Keratinocyte (primary cell): ENCODE results near the gene LIPH. TPM values are rescaled to one million over a fixed set of nuclear protein-coding genes. Genes with fewer than 3 reads are reported as not detected.

ENCODE experiments used
- DNase-seq: peaks from one replicate; pipeline ENCODE4 v3.0.0-alpha.2; 2011; ENCODE audit warnings: low read depth, missing footprints, low spot score
- FAIRE-seq: peaks from 2 replicates; lab custom pipeline; 2011; peaks lifted over from hg19 to GRCh38; lab: Jason Lieb, UNC
- H2AFZ ChIP-seq: 2 replicates; pipeline ENCODE4 v1.6.0; 2012; ENCODE audit warnings: low read length, control low read depth, inconsistent platforms; ENCODE audit not compliant: control insufficient read depth
- H3K27ac ChIP-seq: 2 replicates; pipeline ENCODE4 v1.5.1; 2011; ENCODE audit warnings: low read length; ENCODE audit not compliant: control insufficient read depth, insufficient read depth
- H3K27me3 ChIP-seq: 3 replicates; pipeline ENCODE4 v1.6.0; 2011; ENCODE audit warnings: low read length; ENCODE audit not compliant: control insufficient read depth, insufficient read depth; ENCODE audit errors: extremely low read depth
- H3K36me3 ChIP-seq, 2 experiments: 2 replicates in 1 of 2; 3 replicates in 1 of 2; pipeline ENCODE4 v1.5.1; 2011; ENCODE audit warnings: low read length in 2 of 2, mild to moderate bottlenecking in 1 of 2; ENCODE audit not compliant: control insufficient read depth in 2 of 2, insufficient read depth in 2 of 2; ENCODE audit errors: extremely low read depth in 1 of 2
- H3K4me1 ChIP-seq: 3 replicates; pipeline ENCODE4 v1.5.1; 2011; ENCODE audit warnings: low read length; ENCODE audit not compliant: control insufficient read depth, insufficient read depth; ENCODE audit errors: extremely low read depth
- H3K4me2 ChIP-seq: 3 replicates; pipeline ENCODE4 v1.6.0; 2011; ENCODE audit warnings: low read depth, low read length; ENCODE audit not compliant: control insufficient read depth, insufficient read depth; ENCODE audit errors: extremely low read depth
- H3K4me3 ChIP-seq, 3 experiments: fragments of 200-600 bp in 1 of 3; sonication (generic) in 1 of 3; 2 replicates in 2 of 3; 3 replicates in 1 of 3; pipeline ENCODE4 v1.5.1; 2011 to 2016; ENCODE audit warnings: low read length in 3 of 3, mild to moderate bottlenecking in 3 of 3, control low read depth in 2 of 3, inconsistent platforms in 1 of 3, low read depth in 1 of 3, mixed read lengths in 1 of 3, mixed run types in 1 of 3, moderate library complexity in 1 of 3; ENCODE audit not compliant: control insufficient read depth in 2 of 3, insufficient read depth in 2 of 3; ENCODE audit errors: extremely low read depth in 1 of 3
- H3K79me2 ChIP-seq: 2 replicates; pipeline ENCODE4 v1.6.0; 2012; ENCODE audit warnings: low read length; ENCODE audit not compliant: control insufficient read depth, insufficient read depth
- H3K9ac ChIP-seq: 3 replicates; pipeline ENCODE4 v1.6.0; 2011; ENCODE audit warnings: low read length; ENCODE audit not compliant: control insufficient read depth, insufficient read depth; ENCODE audit errors: extremely low read depth
- H3K9me1 ChIP-seq: 3 replicates; pipeline ENCODE4 v1.6.0; 2011; ENCODE audit warnings: low read length; ENCODE audit not compliant: control insufficient read depth, insufficient read depth; ENCODE audit errors: extremely low read depth
- H3K9me3 ChIP-seq: 2 replicates; pipeline ENCODE4 v1.5.1; 2012; ENCODE audit warnings: low read depth, low read length; ENCODE audit not compliant: control insufficient read depth
- H4K20me1 ChIP-seq: 3 replicates; pipeline ENCODE4 v1.6.0; 2011; ENCODE audit warnings: low read length; ENCODE audit not compliant: control insufficient read depth, insufficient read depth; ENCODE audit errors: extremely low read depth
- CTCF ChIP-seq, 3 experiments: IDR thresholded peaks in 1 of 3; conservative IDR thresholded peaks in 1 of 3; optimal IDR thresholded peaks in 1 of 3; 2 replicates in 2 of 3; 3 replicates in 1 of 3; pipeline versions ENCODE3 to v1.5.1; 2011; ENCODE audit warnings: low read length in 3 of 3, mild to moderate bottlenecking in 3 of 3, moderate library complexity in 2 of 3, control low read depth in 1 of 3, inconsistent platforms in 1 of 3; ENCODE audit not compliant: insufficient read depth in 2 of 3; ENCODE audit errors: extremely low read depth in 1 of 3
- EZH2 ChIP-seq: IDR thresholded peaks from one replicate; pipeline ENCODE4 v1.6.1; 2012; ENCODE audit warnings: inconsistent platforms, mild to moderate bottlenecking, low read length, moderate library complexity
- dilution Hi-C: fragments of 300-500 bp; cut with MboI; formaldehyde crosslinking; loops from one replicate; pipeline ENCODE4 v1.7.0; 2020; ENCODE audit warnings: low sequenced_read_pairs; ENCODE audit not compliant: extremely low pct_ligation_motif_present
- polyA plus RNA-seq, 5 experiments: library from polyadenylated mRNA; depleted of rRNA in 3 of 5; stranded (reverse) in 3 of 5; stranded (forward) in 1 of 5; unstranded in 1 of 5; fragments of >200 nt; gene quantifications; 1 replicate in 1 of 5; 2 replicates in 3 of 5; 3 replicates in 1 of 5; pipeline versions ENCODE4 v1.2.1 to v1.2.3, GENCODE V29; 2011 to 2012; ENCODE audit warnings: missing spikeins in 2 of 5, low read depth in 1 of 5, low replicate concordance in 1 of 5

LIPH gene
- polyA plus RNA-seq, 1 donor (not counting 4 experiments of a cell fraction or from before 2014, with no cell fraction given): 1.1 TPM

GRCh38 chr3:185489462-185489861, 62.9 kb downstream of the LIPH start:
- FAIRE-seq: peak; percentile 9
- no peak for DNase-seq
- peaks cover 14% of the 10 kb centered on the region for H3K4me1 ChIP-seq
- no peaks in the 10 kb centered on the region for H3K27me3 ChIP-seq
- dilution Hi-C loops: no loop called here
- no peak overlapping the region for H3K9ac ChIP-seq
- H3K27ac ChIP-seq: no peak overlapping the region
- no peaks in the 10 kb centered on the region for H3K79me2 ChIP-seq
- no peak overlapping the region for H3K4me3 ChIP-seq
- no peaks in the 10 kb centered on the region for H3K9me3 ChIP-seq
- no peak overlapping the region for H2AFZ ChIP-seq
- no peaks in the 10 kb centered on the region for H3K9me1 ChIP-seq
- H4K20me1 ChIP-seq: no peaks in the 10 kb centered on the region
- peaks cover 18 to 21% of the 10 kb centered on the region in 2 experiments for H3K36me3 ChIP-seq
- H3K4me2 ChIP-seq: no peak overlapping the region
- no peak for TF ChIP-seq EZH2
- TF ChIP-seq CTCF (optimal IDR thresholded peaks at IDR 0.05 in 1 of 3, IDR thresholded peaks at IDR 0.05 in 1 of 3, conservative IDR thresholded peaks at IDR 0.05 in 1 of 3; ENCODE audit: extremely low read depth in 1 of 3, insufficient read depth in 2 of 3, low read length in 3 of 3): no peak

DNA sequence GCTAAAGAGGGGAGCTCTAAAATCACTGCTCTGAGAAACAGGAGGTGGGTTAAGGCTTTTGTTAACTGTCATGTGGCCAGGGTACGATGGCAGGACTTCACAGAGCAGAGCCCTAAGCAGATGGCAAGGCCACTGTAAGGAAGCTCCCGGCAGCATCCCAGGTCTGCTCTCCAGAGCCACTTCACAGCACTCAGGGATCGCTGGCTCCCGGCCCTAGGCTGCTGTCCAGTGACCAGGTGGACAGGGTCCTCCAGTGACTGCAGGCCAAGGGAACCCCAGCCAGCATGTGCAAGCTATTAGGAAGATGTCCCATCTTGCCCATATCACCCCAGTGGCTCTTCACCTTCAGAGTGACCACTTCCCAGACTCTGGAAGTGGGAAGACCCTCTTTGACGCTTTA, 63.9 kb downstream of the LIPH start:
- no peak overlapping the region for H3K4me2 ChIP-seq
- FAIRE-seq: no peak
- H3K27ac ChIP-seq: no peak overlapping the region
- H2AFZ ChIP-seq: no peak overlapping the region
- H3K9ac ChIP-seq: no peak overlapping the region
- no peaks in the 10 kb centered on the region for H3K9me3 ChIP-seq
- dilution Hi-C loops: no loop called here
- TF ChIP-seq CTCF (optimal IDR thresholded peaks at IDR 0.05 in 1 of 3, IDR thresholded peaks at IDR 0.05 in 1 of 3, conservative IDR thresholded peaks at IDR 0.05 in 1 of 3; ENCODE audit: extremely low read depth in 1 of 3, insufficient read depth in 2 of 3, low read length in 3 of 3) (no peak), EZH2 (no peak)
- peaks cover 14% of the 10 kb centered on the region for H3K4me1 ChIP-seq
- no peak for DNase-seq
- no peaks in the 10 kb centered on the region for H4K20me1 ChIP-seq
- H3K4me3 ChIP-seq: no peak overlapping the region
- H3K79me2 ChIP-seq: no peaks in the 10 kb centered on the region
- H3K9me1 ChIP-seq: no peaks in the 10 kb centered on the region
- peaks cover 13 to 16% of the 10 kb centered on the region in 2 experiments for H3K36me3 ChIP-seq
- H3K27me3 ChIP-seq: no peaks in the 10 kb centered on the region
